Spinal cord (tissue), 10 donors: ENCODE data around the gene CTXN2. TPM values are rescaled to one million over a fixed set of nuclear protein-coding genes. Genes with fewer than 3 reads are reported as not detected.
A peak's percentile ranks its signal among the peaks of the same experiment; 100 is the strongest.

Experiments
- DNase-seq, 6 donors: peaks; one replicate each; pipeline versions ENCODE4 v3.0.0 to v3.0.0-alpha.2; 2013 to 2015; ENCODE audit warnings: low spot score in 6 of 6, low read depth in 4 of 6
- H3K27ac ChIP-seq: one replicate; pipeline ENCODE4 v1.5.1; 2013; ENCODE audit warnings: low read depth, low read length, control low read depth
- H3K27me3 ChIP-seq: one replicate; pipeline ENCODE4 v1.6.1; 2013; ENCODE audit warnings: low read length; ENCODE audit not compliant: control insufficient read depth, insufficient read depth
- H3K36me3 ChIP-seq: one replicate; pipeline ENCODE4 v1.6.1; 2013; ENCODE audit warnings: low read length; ENCODE audit not compliant: control insufficient read depth, insufficient read depth
- H3K4me1 ChIP-seq: one replicate; pipeline ENCODE4 v1.6.1; 2013; ENCODE audit warnings: low read length; ENCODE audit not compliant: control insufficient read depth, insufficient read depth
- H3K4me3 ChIP-seq: one replicate; pipeline ENCODE4 v1.5.1; 2013; ENCODE audit warnings: low read depth, low read length, control low read depth
- H3K9me3 ChIP-seq: one replicate; pipeline ENCODE4 v1.6.1; 2013; ENCODE audit warnings: low read length; ENCODE audit not compliant: control insufficient read depth, insufficient read depth
- WGBS: methylation state at CpG from one replicate; pipeline ENCODE4 v1.1.5; 2013; ENCODE audit warnings: missing lambda C conversion rate; ENCODE audit not compliant: insufficient coverage; 5-methylcytosine and 5-hydroxymethylcytosine counted together
- polyA plus RNA-seq, 2 donors: library from polyadenylated mRNA; unstranded; fragments of 120-200 nt; gene quantifications; one replicate each; pipeline ENCODE4 v1.2.1, GENCODE V29; 2013; ENCODE audit not compliant: insufficient read length in 2 of 2
- total RNA-seq, 2 donors: library from RNA; depleted of rRNA in 1 of 2; stranded (reverse); fragments of 120-200 nt in 1 of 2; fragments of >200 nt in 1 of 2; gene quantifications; one replicate each; pipeline versions ENCODE4 v1.2.3 to v1.2.4, GENCODE V29; 2013 to 2014
- donor health status: healthy.

CTXN2 gene
- total and polyA plus RNA-seq, 4 donors: 0.77 to 2.0 (median 1.1) TPM

DNA sequence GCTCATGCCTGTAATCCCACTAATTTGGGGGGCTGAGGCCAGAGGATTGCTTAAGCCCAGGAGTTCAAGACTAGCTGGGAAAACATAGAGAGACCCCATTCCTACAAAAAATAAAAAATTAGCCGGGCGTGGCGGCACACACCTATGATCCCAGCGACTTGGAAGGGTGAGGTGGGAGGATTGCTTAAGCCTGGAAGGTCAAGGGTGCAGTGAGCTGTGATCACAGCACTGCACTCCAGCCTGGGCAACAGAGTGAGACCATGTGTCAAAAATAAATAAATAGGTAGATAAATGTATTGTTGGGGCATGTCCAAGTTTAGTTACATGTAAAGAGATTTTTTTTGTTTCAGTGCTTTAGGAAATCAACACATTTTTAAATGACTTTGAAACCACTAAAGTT, 51.1 kb downstream of the CTXN2 start:
- Histone ChIP-seq H3K9me3 (no peaks in the 10 kb centered on the region), H3K36me3 (no peaks in the 10 kb centered on the region), H3K27me3 (no peaks in the 10 kb centered on the region), H3K4me1 (no peaks in the 10 kb centered on the region), H3K27ac (no peak overlapping the region), H3K4me3 (no peak overlapping the region)
- no peak for DNase-seq
- WGBS: 100% methylated on average over 2 of the region's 4 CpGs

DNA sequence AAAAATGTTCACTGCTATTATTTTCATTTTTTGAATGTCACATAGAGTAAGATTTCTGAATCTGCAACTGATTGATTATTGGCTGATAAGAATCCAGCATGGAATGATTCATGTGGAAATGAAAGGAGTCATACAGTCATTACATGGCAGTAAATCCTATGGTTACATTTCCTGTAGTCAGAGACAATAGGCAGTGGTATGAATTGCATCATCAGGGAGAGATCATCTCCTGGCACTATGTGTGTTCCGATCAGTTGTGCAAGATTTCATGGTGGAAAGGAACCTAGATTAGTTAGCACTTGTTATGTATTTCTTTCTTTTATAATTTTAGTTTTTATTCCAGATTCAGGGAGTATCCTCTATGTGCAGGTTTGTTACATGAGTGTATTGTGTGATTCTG, 53.5 kb downstream of the CTXN2 start:
- Histone ChIP-seq H3K27me3 (no peaks in the 10 kb centered on the region), H3K9me3 (no peaks in the 10 kb centered on the region), H3K4me1 (no peaks in the 10 kb centered on the region), H3K27ac (no peak overlapping the region), H3K4me3 (no peak overlapping the region), H3K36me3 (no peaks in the 10 kb centered on the region)
- no peak for DNase-seq
- no CpG with 5 or more reads among the region's 1 CpG for WGBS

DNA sequence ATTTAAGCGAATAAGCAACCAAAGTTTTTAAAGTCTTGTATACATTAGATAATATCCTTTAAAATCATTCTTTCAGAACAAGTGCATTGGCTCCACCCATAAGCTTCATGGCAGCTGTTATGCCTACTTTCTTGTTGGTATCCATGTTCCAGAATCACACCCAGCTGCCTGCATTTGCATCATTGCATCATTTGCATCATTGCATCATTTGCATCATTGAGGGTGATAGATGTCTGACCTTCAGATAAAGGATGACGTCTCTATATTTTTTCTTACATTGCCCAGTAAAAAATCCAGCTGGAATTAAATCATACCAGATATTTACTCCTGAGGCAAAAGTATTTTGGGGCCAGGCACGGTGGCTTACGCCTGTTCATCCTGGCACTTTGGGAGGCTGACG, 56.9 kb downstream of the CTXN2 start:
- Histone ChIP-seq H3K9me3 (no peaks in the 10 kb centered on the region), H3K4me3 (no peak overlapping the region), H3K4me1 (no peaks in the 10 kb centered on the region), H3K27ac (no peak overlapping the region), H3K27me3 (no peaks in the 10 kb centered on the region), H3K36me3 (no peaks in the 10 kb centered on the region)
- no peak for DNase-seq
- WGBS: 95% methylated on average over 4 of the region's 5 CpGs

DNA sequence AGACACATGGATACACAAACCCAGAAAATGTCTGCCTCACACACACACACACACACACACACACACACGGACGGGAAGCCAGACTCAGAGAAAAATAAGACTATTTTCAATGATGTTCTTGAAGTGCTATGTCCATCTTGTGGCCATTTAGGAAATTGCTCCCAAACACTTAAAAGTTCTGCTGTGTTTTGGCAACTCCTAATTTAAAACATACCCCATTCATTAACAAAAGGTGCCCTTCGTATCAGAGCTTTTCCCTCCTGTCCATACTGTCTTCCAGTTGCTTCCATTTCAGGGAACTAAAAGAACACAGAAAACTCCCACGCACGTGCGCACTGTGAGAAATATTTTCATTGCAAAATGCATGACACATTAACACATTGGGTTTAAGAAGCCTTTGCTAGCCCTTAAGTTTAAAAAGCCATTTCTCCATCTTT, 59.2 kb downstream of the CTXN2 start:
- H3K9me3 ChIP-seq: no peaks in the 10 kb centered on the region
- H3K27me3 ChIP-seq: no peaks in the 10 kb centered on the region
- no peaks in the 10 kb centered on the region for H3K4me1 ChIP-seq
- DNase-seq: peak; percentile 55 to 92 (median 74)
- H3K27ac ChIP-seq: peak overlapping the region; percentile 6
- WGBS: 57% methylated on average over 4 of the region's 6 CpGs
- H3K4me3 ChIP-seq: no peak overlapping the region
- H3K36me3 ChIP-seq: no peaks in the 10 kb centered on the region

DNA sequence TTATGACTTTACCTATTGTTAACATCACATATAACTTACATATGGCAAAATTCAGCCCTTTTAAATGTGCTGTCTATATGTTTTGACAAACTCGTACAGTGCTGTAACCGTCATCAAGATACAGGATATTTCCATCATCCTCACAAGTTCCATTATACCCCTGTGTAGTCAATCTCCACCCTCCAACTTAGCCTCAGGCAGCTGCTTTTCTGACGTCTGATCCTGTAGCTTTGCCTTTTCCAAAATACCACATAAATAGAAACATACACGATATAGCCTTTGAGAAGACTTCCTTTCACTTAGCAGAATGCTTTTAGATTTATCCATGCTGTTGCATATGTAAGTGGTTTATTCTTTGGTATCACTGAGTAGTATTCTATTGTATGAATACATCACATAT, 61.7 kb downstream of the CTXN2 start:
- WGBS: 73% methylated on average over 3 of the region's 4 CpGs
- H3K36me3 ChIP-seq: no peaks in the 10 kb centered on the region

More for the DNA sequence above, 61.7 kb downstream of the CTXN2 start:
- Histone ChIP-seq H3K4me1 (no peaks in the 10 kb centered on the region), H3K27me3 (no peaks in the 10 kb centered on the region), H3K27ac (no peak overlapping the region), H3K9me3 (no peaks in the 10 kb centered on the region), H3K4me3 (no peak overlapping the region)
- no peak for DNase-seq

Other genes starting within 250 kb of the CTXN2 start
- 1 to 10 TPM; 1.2 to 2.3 TPM for gene SLC24A5, start 70.7 kb upstream of the CTXN2 start, total RNA-seq
- 1 to 10 TPM in 1 of 2 donors, under 1 TPM in 1; 0.84 to 1.9 TPM for gene SLC24A5, start 70.7 kb upstream of the CTXN2 start, polyA plus RNA-seq
- gene MYEF2, start 13.4 kb upstream of the CTXN2 start, total RNA-seq: 10 to 100 TPM; 38.0 to 73.0 TPM
- 100 to 1,000 TPM; 124 to 148 TPM for gene MYEF2, start 13.4 kb upstream of the CTXN2 start, polyA plus RNA-seq
- gene SLC12A1, start 14.6 kb downstream of the CTXN2 start, total RNA-seq: 1 to 10 TPM; 1.9 to 5.6 TPM
- 1 to 10 TPM; 3.0 to 4.3 TPM for gene SLC12A1, start 14.6 kb downstream of the CTXN2 start, polyA plus RNA-seq
- gene DUT, start 139.8 kb downstream of the CTXN2 start, total RNA-seq: 100 to 1,000 TPM in 1 of 2 donors, 10 to 100 TPM in 1; 62.7 to 133 TPM
- gene DUT, start 139.8 kb downstream of the CTXN2 start, polyA plus RNA-seq: 100 to 1,000 TPM; 158 to 165 TPM